ENCODE results near the gene CPA2. TPM values are rescaled to one million over a fixed set of nuclear protein-coding genes. Genes with fewer than 3 reads are reported as not detected.

CPA2 gene
- total RNA-seq, 3 donors from 2014 or later = 0.22 to 2.6 (median 2.1) TPM

DNA sequence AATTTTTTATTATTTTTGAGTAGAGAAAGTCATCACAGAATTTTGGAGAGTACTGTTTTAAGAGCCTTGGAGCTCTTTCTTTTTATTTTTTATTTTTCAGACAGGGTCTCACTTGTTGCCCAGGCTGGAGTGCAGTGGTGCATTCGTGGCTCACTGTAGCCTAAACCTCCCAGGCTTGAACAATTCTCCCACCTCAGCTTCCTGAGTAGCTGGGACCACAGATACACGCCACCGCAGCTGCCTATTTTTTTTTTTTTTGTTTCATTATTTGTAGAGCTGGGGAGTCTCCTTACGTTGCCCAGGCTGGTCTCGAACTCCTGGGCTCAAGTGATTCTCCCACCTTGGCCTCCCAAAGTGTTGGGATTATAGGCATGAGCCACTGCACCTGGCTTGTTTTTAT, 36.9 kb downstream of the CPA2 start:
- DNase-seq = no peak
- intact Hi-C loops (cut with DNase I, micrococcal nuclease) = no loop called here
- Histone ChIP-seq H3K4me1 (ENCODE audit: low read depth) (no peaks in the 10 kb centered on the region), H3K4me3 (no peak overlapping the region), H3K36me3 (ENCODE audit: low read depth) (no peaks in the 10 kb centered on the region), H3K9me3 (no peaks in the 10 kb centered on the region)
- TF ChIP-seq, protein P1, sequence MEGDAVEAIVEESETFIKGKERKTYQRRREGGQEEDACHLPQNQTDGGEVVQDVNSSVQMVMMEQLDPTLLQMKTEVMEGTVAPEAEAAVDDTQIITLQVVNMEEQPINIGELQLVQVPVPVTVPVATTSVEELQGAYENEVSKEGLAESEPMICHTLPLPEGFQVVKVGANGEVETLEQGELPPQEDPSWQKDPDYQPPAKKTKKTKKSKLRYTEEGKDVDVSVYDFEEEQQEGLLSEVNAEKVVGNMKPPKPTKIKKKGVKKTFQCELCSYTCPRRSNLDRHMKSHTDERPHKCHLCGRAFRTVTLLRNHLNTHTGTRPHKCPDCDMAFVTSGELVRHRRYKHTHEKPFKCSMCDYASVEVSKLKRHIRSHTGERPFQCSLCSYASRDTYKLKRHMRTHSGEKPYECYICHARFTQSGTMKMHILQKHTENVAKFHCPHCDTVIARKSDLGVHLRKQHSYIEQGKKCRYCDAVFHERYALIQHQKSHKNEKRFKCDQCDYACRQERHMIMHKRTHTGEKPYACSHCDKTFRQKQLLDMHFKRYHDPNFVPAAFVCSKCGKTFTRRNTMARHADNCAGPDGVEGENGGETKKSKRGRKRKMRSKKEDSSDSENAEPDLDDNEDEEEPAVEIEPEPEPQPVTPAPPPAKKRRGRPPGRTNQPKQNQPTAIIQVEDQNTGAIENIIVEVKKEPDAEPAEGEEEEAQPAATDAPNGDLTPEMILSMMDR (IDR thresholded peaks at IDR 0.05) = no peak
- no peak for ATAC-seq

DNA sequence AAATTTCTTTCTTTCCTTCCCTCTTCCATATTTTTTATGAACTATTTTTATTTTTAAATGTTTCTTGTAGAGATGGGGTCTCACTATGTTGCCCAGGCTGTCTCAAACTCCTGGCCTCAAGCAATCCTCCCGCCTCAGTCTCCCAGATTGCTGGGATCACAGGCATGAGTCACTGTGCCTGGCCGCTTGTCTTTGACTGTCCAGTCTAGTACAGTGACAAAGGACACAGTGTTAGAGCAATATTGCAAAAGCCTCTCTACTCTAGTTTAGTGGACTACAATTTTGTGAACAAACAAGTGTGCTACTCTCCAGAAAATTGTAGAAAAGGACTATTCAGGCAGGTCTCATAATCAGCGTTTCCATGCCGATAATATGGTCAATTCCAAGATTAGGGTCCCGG, 37.3 kb downstream of the CPA2 start:
- TF ChIP-seq, protein P1 (IDR thresholded peaks at IDR 0.05) = no peak
- Histone ChIP-seq H3K4me1 (ENCODE audit: low read depth) (no peaks in the 10 kb centered on the region), H3K36me3 (ENCODE audit: low read depth) (no peaks in the 10 kb centered on the region), H3K4me3 (no peak overlapping the region), H3K9me3 (no peaks in the 10 kb centered on the region)
- intact Hi-C loops (cut with DNase I, micrococcal nuclease) = no loop called here
- ATAC-seq = no peak
- DNase-seq = no peak

DNA sequence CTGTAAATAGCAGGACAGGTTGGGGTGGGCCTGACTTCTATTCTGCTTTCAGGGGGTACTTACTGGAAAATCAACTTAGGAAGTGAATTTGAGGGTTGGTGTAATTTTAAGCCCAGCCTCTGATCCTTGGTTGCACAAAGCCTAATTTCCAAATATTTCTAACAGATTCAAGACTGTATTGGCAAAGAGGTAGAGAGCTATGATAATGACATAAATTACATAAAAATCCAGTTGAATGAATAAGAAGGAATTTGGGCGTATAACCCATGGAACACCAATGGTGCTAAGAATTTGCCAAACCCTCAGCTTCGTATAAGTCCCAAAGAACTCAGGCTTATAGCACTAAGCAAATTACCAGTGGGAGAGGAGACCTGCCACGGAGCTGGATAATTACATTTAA, 38.2 kb downstream of the CPA2 start:
- Histone ChIP-seq H3K4me3 (no peak overlapping the region), H3K36me3 (ENCODE audit: low read depth) (no peaks in the 10 kb centered on the region), H3K4me1 (ENCODE audit: low read depth) (no peaks in the 10 kb centered on the region), H3K9me3 (no peaks in the 10 kb centered on the region)
- TF ChIP-seq, protein P1 (IDR thresholded peaks at IDR 0.05) = no peak
- ATAC-seq (no peak), DNase-seq (no peak)
- intact Hi-C loops (cut with DNase I, micrococcal nuclease) = no loop called here

DNA sequence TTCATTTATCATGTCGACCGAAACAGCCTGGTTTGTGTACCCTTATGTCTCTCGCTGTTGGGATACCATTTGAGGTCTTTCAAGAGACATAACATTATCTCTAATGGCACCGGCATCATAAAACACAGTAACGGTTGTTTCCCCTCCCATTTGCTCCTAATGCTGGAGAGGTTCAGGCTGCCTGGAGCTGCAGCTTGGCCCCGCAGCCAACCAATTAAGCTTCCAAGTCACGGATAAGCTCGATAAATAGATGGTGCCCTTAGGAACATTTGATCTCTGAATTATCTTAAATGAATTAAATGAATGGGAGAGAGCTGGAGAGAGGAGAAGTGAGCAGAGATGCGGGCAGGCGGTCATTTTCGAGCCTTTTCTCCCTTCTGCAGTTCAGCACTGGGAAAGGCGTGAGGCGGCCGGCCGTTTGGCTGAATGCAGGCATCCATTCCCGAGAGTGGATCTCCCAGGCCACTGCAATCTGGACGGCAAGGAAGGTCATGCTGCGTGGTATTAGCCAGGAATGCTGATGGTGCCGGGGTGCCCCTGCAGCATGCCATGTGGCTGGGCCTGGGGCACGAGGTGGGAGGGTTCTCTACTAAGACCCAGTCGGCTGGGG, 38.9 kb downstream of the CPA2 start:
- intact Hi-C loops (cut with DNase I, micrococcal nuclease) = no loop called here
- H3K4me3 ChIP-seq = no peak overlapping the region
- H3K9me3 ChIP-seq = no peaks in the 10 kb centered on the region
- no peak for DNase-seq
- no peaks in the 10 kb centered on the region for H3K36me3 ChIP-seq (ENCODE audit: low read depth)
- no peaks in the 10 kb centered on the region for H3K4me1 ChIP-seq (ENCODE audit: low read depth)
- no peak for ATAC-seq
- TF ChIP-seq, protein P1 (IDR thresholded peaks at IDR 0.05) = no peak

DNA sequence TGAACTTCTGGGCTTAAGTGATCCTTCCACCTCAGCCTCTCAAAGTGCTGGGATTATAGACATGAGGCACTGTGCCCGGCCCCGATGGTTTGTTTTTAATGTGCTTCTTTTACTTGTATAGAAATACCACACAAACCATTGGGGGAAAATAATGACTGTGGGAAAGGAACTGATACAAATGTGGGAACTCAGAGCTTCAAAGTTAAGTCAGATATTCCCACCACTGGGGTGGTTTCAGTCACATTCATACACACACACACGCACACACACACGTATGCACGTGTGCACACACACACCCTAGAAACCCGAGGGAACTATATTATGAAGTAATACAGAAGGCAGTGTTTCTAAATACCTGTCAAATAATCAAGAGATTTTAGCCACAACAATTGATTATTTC, 43.3 kb downstream of the CPA2 start:
- Histone ChIP-seq H3K9me3 (no peaks in the 10 kb centered on the region), H3K36me3 (ENCODE audit: low read depth) (no peaks in the 10 kb centered on the region), H3K4me1 (ENCODE audit: low read depth) (no peaks in the 10 kb centered on the region), H3K4me3 (no peak overlapping the region)
- ATAC-seq (no peak), DNase-seq (no peak)
- intact Hi-C loops (cut with DNase I, micrococcal nuclease) = no loop called here
- TF ChIP-seq, protein P1 (IDR thresholded peaks at IDR 0.05) = no peak

DNA sequence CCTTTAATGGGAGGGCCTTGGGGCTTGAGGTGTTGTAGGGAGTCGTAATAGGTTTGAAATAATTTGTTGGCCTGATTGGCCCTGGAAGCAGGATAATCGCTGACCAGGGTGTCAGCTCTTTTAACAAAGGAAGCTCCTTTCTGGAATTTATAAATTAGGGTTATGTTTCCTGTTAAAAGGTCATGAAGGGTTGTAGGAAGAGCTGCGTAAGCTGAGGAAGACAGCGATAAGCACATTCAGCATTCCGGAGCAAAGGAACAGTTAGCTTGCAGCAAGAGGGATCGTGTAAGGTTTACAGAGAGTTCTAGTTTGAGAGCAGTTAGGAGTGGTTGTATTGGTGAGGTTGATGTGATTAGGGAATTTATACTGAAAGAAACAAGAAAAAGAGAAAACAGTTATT, 47.6 kb downstream of the CPA2 start:
- no peak overlapping the region for H3K4me3 ChIP-seq
- TF ChIP-seq, protein P1 (IDR thresholded peaks at IDR 0.05) = no peak
- no peaks in the 10 kb centered on the region for H3K4me1 ChIP-seq (ENCODE audit: low read depth)
- intact Hi-C loops (cut with DNase I, micrococcal nuclease) = no loop called here
- no peaks in the 10 kb centered on the region for H3K9me3 ChIP-seq
- ATAC-seq (no peak), DNase-seq (no peak)
- H3K36me3 ChIP-seq (ENCODE audit: low read depth) = no peaks in the 10 kb centered on the region
